T47D (cell line): ENCODE results near the gene INS.
A peak's percentile ranks its signal among the peaks of the same experiment; 100 is the strongest.
"Not testable (repeated sequence)": the region's sequence is repeated elsewhere in the genome, so short reads cannot be mapped to it uniquely, and the experiment has no call there.

Source experiments
- DNase-seq, 2 experiments: peaks; one replicate each; pipeline versions ENCODE4 v3.0.0 to v3.0.0-alpha.2; 2011 to 2012; ENCODE audit warnings: low read depth in 1 of 2, low spot score in 1 of 2
- JUND ChIP-seq: IDR thresholded peaks from 2 replicates; pipeline ENCODE4 v1.6.1; 2012; ENCODE audit warnings: low read depth
- in situ Hi-C: cut with HindIII; loops from 2 replicates; pipeline ENCODE4 v1.10.0; 2016; ENCODE audit warnings: low sequenced_read_pairs, low pct_unique_long_range_greater_than_20kb

Gene INS

DNA sequence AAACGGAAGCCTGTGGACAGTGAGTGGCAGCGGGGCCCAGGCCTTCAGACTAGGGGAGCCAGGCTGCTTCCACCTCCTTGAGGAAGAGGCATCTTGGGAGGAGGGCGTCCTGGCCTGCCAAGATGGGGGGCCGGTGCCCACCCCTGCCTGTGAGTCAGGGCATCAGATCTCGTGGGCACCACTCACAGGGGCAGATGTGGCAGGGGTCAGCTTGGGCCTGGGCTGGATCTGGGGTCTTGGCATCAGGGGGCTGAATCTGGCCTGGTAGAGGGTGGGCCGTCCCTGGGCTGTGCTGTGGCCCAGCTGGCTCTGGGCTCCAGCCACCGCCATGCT lies 34.7 kb upstream of the INS start:
- in situ Hi-C loops = no loop called here
- no peak for DNase-seq
- no peak for TF ChIP-seq JUND

DNA sequence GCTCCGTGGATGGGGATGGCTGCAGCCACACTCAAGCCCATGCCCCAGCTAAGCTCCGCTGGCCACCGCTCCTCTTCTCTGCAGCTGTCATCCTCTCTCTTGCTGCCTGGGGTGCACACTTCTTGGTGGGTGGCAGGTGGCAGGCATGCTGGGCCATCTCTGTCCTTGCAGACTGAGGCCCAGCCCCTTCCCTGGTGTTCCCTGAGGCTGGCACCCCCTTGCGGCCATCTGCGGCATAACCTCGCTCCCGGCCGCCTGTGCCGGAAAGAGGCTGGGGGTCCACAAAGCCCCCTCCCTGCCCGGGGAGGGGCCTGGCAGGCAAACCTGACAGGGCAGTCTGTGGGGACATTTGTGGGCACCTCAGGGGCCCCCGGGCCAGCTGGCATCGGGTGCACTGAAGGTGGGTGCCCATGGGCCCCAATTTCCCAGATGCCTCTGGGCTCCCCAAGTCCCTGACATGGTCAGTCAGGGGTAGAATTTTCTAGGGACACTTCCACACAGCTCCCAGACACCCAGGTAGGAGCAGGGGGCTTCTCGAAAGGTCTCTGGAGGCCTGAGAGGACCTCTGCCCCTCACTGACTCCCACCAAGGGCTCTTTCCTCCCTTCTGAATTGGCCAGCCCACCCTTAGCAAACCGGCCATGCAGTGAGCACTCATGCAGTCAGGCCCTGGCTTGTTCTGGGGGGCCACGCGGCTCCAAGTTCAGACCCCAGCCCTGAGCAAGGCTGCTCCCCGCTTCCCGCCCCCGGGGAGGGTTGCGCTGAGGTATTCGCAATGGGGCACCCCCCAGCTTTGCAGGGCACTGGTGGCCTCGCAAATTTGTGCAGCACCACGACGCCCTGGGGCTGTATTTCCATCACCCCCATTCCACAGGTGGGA lies 34.1 kb upstream of the INS start:
- TF ChIP-seq JUND = no peak
- peak in 1 of 2 experiments; percentile 26 for DNase-seq
- in situ Hi-C loops = no loop called here

DNA sequence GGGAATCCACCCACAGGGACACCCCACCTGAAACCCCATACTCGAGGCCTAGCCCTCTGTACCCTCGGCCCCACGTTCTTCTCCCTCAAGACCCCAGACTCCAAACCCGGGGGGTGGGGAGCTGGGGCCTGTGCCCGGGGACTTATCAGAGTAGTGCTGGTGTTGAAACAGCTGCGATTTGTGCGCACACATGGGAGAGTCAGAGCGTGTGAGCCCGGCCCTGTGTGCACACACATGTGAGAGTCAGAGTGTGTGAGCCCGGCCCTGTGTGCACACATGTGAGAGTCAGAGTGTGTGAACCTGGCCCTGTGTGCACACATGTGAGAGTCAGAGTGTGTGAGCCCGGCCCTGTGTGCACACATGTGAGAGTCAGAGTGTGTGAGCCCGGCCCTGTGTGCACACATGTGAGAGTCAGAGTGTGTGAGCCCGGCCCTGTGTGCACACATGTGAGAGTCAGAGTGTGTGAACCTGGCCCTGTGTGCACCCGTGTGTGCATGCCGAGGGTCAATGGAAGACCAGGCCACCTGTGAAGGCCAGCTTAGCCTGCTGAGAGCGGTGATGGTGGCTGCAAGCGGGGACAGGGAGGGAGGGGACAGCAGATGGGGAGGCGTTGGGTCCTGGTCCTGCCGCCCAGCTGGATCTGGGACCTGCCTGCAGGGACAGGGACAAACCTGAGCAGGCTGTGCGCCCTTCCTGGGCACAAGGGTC lies 33.0 kb upstream of the INS start:
- DNase-seq, in situ Hi-C loops: not testable (repeated sequence)

DNA sequence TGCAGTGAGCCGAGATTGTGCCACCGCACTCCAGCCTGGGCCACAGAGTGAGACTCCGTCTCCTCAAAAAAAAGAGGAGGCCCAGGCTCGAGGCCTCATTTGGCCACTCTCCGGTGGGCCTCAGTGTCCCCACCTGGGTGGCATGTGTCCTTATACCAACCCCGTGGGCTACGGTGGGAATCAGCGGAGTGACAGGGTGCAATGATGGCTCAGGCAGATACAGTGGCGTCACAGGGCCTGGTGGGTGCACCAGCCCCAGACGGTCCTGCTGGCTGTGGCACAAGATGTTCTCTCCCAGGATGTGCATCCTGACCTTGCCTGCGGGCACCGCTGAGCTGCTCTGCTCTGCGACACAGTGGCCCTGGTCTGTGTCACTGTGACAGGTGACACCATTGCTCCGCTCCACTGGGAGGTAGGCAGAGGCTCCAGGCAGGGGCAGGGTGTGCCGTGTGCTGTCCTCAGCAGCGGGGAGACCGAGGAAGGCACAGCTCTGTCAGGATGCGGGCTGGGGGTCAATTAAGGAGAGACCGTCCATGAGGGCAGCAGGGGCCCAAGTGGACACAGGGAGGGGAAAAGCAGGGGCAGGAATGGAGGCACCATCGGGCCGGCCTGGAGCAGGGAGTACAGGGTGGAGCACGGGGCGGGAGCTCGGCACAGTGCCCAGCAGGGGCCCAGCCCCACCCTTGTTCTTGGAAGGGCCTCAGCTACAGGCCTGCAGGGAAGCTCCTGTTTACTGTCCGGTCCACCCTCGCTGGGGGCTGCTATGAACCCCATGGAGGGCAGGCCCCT lies 32.3 kb upstream of the INS start:
- TF ChIP-seq JUND = no peak
- in situ Hi-C loops = no loop called here
- DNase-seq = peak in 1 of 2 experiments; percentile 25

DNA sequence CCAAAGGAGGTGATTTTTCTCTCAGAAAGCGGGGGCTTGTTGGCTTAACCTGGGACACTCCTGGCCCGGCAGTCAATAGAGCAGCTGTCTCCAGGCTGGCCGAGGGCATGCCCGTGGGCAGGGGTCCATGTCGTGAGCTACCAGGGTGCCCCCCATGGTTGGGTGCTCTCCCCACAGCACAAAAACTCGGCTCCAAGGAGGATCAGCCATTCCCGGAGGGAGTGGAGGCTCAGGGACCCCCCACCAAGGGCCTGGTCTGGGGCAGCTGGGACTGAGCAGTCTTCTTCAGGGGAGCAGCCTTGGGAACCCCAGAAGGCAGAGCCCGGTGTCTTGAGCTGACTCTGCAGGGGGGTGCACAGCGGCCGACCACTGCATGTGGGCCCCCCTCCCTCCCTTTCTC lies 31.4 kb upstream of the INS start:
- no peak for DNase-seq
- in situ Hi-C loops = no loop called here
- TF ChIP-seq JUND = no peak

DNA sequence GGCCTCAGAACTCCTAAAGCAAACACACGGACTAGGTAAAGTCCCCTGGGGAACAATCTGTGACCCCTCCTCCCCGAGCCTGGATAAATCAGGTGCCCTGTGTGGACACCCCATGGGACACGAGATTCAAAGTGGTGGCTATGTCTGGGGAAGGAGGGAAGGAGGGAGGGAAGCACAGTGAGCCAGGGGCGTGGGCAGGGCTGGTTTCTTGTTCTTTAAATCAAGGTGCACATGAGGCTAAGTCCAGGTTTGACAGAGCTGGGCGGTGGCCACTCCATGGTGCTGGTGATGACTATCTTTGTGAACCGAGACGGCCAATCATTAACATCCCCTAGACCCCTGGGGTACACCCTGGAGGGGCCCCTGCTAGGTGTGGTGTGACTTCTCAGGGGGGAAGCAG lies 30.9 kb upstream of the INS start:
- TF ChIP-seq JUND = no peak
- in situ Hi-C loops = no loop called here
- no peak for DNase-seq

DNA sequence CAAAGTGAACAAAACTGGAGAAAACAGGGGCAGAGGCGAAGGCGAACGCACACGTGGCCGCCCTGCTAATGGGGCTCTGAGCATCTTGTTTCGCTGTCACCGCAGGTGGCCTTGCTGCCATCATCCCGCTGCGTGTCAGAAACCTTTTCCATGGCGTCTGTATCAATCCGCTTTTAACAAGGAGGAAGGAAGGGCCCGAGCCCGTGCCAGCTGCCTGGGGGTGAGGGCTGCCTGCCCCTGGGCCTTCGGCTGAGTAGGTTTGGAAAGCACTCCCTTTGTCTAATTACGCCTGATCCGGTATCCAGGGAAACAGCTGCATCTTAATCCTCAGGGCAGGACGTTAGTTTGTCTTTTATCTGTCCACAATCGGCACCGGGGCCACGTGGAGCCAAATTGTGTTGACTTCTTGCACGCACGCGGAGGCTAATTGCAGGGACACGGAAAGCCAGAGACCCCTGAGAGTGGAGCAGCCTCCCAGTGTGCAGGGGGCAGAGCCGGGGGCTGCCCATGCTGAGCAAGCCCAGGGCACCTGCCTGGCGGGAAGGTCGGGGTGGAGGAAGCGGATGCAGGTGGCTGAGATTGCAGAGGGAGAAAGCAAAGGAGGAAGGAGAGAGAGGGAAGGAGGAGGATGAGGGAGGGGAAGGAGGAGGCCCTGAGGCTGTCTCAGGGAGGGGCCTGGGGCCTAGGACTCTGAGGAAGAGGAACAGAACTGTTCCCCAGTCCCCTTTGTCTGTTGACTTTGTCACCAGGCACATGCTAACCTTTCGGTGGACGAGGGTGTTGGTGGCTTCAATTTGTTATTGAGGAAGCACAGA lies 29.9 kb upstream of the INS start:
- in situ Hi-C loops = no loop called here
- peak in 1 of 2 experiments; percentile 21 for DNase-seq
- no peak for TF ChIP-seq JUND

DNA sequence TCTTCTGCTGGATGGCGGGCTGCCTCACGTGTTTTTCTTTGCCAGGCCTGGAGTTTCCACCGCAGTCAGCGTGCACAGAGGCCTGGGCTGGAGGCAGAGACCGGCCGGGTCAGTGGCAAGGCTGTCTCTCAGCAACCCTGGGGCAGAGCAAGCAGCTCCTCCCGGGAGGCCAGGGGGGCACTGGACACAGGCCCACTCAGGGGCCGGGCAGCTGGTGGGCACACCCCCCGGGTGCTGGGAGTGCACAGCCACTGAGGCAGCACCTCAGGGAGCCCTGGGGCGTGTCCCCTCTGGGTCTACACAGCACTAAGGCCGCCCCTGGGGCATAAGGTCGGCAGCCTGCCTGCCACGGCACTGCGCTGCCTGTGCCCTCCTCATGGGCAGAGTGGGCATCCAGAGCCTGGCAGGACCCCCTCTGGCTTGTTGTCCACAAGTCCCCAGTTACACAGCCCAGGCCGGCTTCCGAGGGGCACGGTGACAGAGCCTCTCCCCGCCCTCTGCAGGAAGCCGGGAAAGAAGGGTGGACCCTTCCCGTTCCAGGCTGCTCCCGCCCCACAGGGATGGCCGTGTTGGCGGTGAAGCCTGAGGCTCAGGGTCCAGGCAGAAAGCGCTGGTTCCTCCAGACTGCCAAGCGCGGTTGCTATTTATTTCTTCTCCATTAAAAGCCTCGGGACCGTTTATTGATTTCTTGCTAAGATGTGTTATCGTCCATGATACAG lies 29.1 kb upstream of the INS start:
- no peak for TF ChIP-seq JUND
- no peak for DNase-seq
- in situ Hi-C loops = no loop called here

DNA sequence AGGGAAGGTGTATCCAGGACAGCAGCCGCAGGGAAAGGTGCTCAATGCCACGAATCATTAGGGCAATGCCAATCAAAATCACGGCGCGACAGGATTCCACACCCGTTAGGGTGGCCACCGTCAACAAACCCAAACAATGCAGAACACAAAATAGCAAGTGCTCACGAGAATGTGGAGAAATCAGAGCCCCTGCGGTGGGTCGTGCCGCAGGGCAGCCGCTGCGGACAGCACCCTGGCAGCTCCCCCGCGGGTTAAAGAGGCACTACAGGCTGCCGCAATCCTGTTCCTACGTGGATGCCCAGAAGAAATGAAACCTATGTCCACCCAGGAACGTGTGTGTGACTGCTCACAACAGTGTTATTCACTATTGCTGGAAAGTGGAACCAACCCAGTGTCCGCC lies 27.7 kb upstream of the INS start:
- in situ Hi-C loops = no loop called here
- no peak for TF ChIP-seq JUND
- no peak for DNase-seq

DNA sequence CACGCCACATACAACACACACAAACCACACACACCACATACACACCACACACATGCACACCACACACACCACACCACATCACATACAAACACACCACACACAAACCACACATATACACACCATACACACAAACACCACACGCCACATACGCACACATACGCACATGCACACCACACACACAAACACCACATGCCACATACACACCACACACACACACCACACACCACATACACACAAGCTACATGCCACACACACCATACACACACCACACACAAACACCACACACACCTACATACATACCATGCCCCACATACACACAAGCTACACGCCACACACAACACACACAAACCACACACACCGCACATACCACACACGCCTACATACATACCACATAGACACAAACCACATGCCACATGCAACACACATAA lies 26.3 kb upstream of the INS start:
- no peak for TF ChIP-seq JUND
- in situ Hi-C loops = no loop called here
- DNase-seq = no peak

DNA sequence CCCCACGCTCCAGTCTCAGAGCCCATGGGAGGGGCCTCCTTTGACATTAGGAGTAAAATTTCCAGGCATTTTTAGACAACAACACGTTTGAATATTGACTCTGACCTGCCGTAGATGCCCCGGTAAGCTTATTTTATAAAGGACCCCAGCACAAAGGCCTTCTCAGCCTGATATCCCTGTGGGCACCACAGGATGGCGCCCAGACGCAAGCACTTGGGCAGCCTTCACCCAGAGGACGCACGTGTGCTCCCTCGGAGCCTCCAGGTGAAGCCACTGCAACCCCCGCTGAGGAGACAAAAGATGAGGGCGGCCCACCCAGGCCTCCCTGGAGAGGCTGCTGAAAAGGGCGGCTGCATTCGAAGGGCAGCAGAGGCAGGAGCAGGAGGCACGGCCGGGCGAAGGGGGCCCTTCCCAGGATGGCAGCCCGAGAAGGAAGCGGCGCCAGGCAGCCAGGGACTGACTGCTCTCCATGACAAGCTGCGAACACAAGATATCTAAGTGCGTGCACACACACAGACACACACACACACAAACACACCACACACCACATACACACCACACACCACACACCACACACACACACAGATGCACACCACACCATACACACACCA lies 25.8 kb upstream of the INS start:
- no peak for TF ChIP-seq JUND
- in situ Hi-C loops = no loop called here
- DNase-seq = peak; percentile 71 to 76
